Measurements from ENCODE around the gene GPS1.

The GPS1 gene

GRCh38 chr17:82006468-82007227 lies 45.0 kb upstream of the GPS1 start:
- Histone ChIP-seq H3K4me3 (no peak overlapping the region), H3K9me3 (no peaks in the 10 kb centered on the region), H3K27ac (peak overlapping the region in 1 of 2 donors; percentile 11), H3K36me3 (peaks cover 0 to 20% (median 3%) of the 10 kb centered on the region in 3 donors), H3K27me3 (no peaks in the 10 kb centered on the region), H3K4me1 (peaks cover 6 to 62% (median 51%) of the 10 kb centered on the region in 4 donors)
- intact Hi-C loops (cut with DNase I; ENCODE audit: low total_unique reads), result no loop called here
- no peak for TF ChIP-seq CTCF (IDR thresholded peaks at IDR 0.05)
- no peak for DNase-seq

- Histone ChIP-seq H3K27me3 (no peaks in the 10 kb centered on the region), H3K4me3 (no peak overlapping the region), H3K27ac (peak overlapping the region in 1 of 2 donors; percentile 11), H3K9me3 (no peaks in the 10 kb centered on the region), H3K36me3 (peaks cover 0 to 25% (median 7%) of the 10 kb centered on the region in 3 donors), H3K4me1 (peaks cover 6 to 62% (median 51%) of the 10 kb centered on the region in 4 donors)
- no peak for DNase-seq
- TF ChIP-seq CTCF (IDR thresholded peaks at IDR 0.05), result no peak
- intact Hi-C loops (cut with DNase I; ENCODE audit: low total_unique reads), result no loop called here
Measured at GRCh38 chr17:82007228-82007494, 44.5 kb upstream of the GPS1 start.

GRCh38 chr17:82007495-82008257 lies 44.0 kb upstream of the GPS1 start:
- H3K4me1 ChIP-seq, result peaks cover 6 to 64% (median 49%) of the 10 kb centered on the region in 4 donors
- TF ChIP-seq CTCF (IDR thresholded peaks at IDR 0.05), result no peak
- no peaks in the 10 kb centered on the region for H3K9me3 ChIP-seq
- intact Hi-C loops (cut with DNase I; ENCODE audit: low total_unique reads), result no loop called here
- no peaks in the 10 kb centered on the region for H3K27me3 ChIP-seq
- H3K4me3 ChIP-seq, result no peak overlapping the region
- peaks cover 0 to 29% (median 10%) of the 10 kb centered on the region in 3 donors for H3K36me3 ChIP-seq
- no peak overlapping the region for H3K27ac ChIP-seq
- no peak for DNase-seq

DNA sequence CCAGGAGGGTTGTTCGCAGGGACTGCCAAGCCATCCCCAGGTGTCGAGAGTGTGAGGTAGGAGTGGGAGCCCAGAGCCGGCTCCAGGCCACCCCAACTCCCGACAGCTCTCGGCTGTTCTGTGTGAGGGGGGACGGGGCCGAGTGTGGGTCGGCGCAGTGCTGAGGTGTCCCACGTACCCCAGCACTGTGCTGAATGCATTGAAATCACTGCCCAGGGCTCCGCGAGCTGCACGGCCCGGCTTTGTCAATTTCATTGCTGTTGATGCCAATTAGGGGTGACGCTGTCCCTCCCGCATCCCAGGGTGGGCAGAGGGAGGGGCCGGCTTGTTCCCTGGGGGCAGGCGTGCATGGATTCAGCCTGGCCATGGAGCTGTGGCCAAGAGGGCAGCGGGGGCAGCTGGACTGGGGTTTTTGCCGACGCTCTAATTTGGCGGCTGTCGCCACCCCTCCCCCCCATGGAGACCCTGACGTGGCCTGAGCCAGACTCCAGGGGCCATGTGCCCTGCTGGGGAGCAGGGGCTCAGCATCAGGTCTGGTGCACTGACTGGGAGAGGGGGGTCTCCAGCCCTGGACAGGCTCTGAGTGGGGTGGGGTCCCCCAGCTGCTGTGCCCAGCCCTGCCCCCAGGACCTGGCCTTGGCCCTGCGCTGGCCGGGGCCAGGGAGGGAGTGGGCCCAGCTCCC lies 43.3 kb upstream of the GPS1 start:
- no peak for TF ChIP-seq CTCF (IDR thresholded peaks at IDR 0.05)

GRCh38 chr17:82008941-82009405 lies 42.7 kb upstream of the GPS1 start:
- H3K4me1 ChIP-seq, result peaks cover 0 to 60% (median 38%) of the 10 kb centered on the region in 4 donors
- H3K27ac ChIP-seq, result no peak overlapping the region
- intact Hi-C loops (cut with DNase I; ENCODE audit: low total_unique reads), result no loop called here
- H3K27me3 ChIP-seq, result no peaks in the 10 kb centered on the region
- H3K4me3 ChIP-seq, result no peak overlapping the region
- no peak for DNase-seq
- peaks cover 0 to 29% (median 10%) of the 10 kb centered on the region in 3 donors for H3K36me3 ChIP-seq
- no peaks in the 10 kb centered on the region for H3K9me3 ChIP-seq
- TF ChIP-seq CTCF (IDR thresholded peaks at IDR 0.05), result no peak

More for the DNA sequence above, 43.3 kb upstream of the GPS1 start:
- Histone ChIP-seq H3K9me3 (no peaks in the 10 kb centered on the region), H3K27ac (no peak overlapping the region), H3K4me3 (no peak overlapping the region), H3K4me1 (peaks cover 5 to 64% (median 43%) of the 10 kb centered on the region in 4 donors), H3K27me3 (no peaks in the 10 kb centered on the region), H3K36me3 (peaks cover 0 to 29% (median 10%) of the 10 kb centered on the region in 3 donors)
- no peak for DNase-seq
- intact Hi-C loops (cut with DNase I; ENCODE audit: low total_unique reads), result no loop called here

Measured in tibial artery (tissue), 4 donors.